ENCODE measurements around the gene TMC5. TPM values are rescaled to one million over a fixed set of nuclear protein-coding genes. Genes with fewer than 3 reads are reported as not detected.

Gene TMC5
- total and polyA plus RNA-seq, 7 donors: 0.36 to 56.0 (median 22.4) TPM; not detected in 2

DNA sequence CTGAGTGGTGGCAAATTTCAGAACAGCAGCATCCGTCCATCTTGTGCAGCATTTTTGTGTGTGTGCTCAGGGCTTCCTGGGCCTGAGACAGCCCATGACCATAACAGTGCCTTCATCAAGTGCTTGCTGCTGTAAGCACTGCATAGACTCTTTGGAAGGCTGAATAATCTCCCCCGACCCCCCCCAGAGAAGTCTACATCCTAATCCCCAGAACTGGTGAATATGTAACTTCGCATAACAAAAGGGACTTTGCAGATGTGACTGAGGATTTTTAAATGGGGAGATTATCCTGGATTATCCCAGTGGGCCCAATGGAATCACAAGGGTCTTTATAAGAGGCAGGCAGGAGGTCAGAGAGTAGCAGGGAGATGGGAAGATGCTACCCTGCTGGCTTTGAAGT is 50.6 kb downstream of the TMC5 start:
- 77 to 92% methylated on average over 3 of the region's 3 CpGs for WGBS, 2 donors
- no peaks in the 10 kb centered on the region for H3K9me3 ChIP-seq
- DNase-seq: no peak
- no peak overlapping the region for H3K4me3 ChIP-seq
- intact Hi-C loops (cut with DNase I): no loop called here
- H3K27me3 ChIP-seq: no peaks in the 10 kb centered on the region
- no peak overlapping the region for H3K27ac ChIP-seq
- no peaks in the 10 kb centered on the region for H3K36me3 ChIP-seq
- TF ChIP-seq, protein P1, sequence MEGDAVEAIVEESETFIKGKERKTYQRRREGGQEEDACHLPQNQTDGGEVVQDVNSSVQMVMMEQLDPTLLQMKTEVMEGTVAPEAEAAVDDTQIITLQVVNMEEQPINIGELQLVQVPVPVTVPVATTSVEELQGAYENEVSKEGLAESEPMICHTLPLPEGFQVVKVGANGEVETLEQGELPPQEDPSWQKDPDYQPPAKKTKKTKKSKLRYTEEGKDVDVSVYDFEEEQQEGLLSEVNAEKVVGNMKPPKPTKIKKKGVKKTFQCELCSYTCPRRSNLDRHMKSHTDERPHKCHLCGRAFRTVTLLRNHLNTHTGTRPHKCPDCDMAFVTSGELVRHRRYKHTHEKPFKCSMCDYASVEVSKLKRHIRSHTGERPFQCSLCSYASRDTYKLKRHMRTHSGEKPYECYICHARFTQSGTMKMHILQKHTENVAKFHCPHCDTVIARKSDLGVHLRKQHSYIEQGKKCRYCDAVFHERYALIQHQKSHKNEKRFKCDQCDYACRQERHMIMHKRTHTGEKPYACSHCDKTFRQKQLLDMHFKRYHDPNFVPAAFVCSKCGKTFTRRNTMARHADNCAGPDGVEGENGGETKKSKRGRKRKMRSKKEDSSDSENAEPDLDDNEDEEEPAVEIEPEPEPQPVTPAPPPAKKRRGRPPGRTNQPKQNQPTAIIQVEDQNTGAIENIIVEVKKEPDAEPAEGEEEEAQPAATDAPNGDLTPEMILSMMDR (IDR thresholded peaks at IDR 0.05): no peak
- TF ChIP-seq EP300 (IDR thresholded peaks at IDR 0.05): no peak
- TF ChIP-seq POLR2AphosphoS5 (IDR thresholded peaks at IDR 0.05): no peak
- no peak for TF ChIP-seq POLR2A (IDR thresholded peaks at IDR 0.05)
- H3K4me1 ChIP-seq: no peaks in the 10 kb centered on the region

DNA sequence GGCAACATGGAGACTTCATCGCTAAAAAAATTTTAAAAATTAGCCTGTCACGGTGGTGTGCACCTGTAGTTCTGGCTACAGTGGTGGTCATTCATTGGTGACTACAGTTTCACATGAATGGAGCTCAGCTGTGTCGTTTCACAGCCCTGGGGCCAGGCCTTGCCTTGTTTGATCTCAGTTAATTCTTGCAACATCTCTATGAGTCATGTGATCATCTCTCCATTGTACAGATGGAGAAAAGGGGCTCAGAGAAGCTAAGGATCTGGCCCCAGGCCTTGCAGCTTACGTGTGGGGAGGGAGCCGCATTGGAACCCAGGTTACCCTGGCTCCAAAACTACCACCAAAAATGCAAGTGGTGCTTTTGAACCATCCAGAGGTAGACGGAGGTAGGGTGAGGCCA is 54.8 kb downstream of the TMC5 start:
- Histone ChIP-seq H3K4me3 (no peak overlapping the region), H3K27me3 (no peaks in the 10 kb centered on the region), H3K9me3 (no peaks in the 10 kb centered on the region), H3K4me1 (no peaks in the 10 kb centered on the region), H3K36me3 (no peaks in the 10 kb centered on the region), H3K27ac (no peak overlapping the region)
- intact Hi-C loops (cut with DNase I): no loop called here
- TF ChIP-seq EP300 (IDR thresholded peaks at IDR 0.05): no peak
- no peak for TF ChIP-seq POLR2AphosphoS5 (IDR thresholded peaks at IDR 0.05)
- no peak for DNase-seq
- 85 to 91% methylated on average over 6 of the region's 6 CpGs for WGBS, 2 donors

DNA sequence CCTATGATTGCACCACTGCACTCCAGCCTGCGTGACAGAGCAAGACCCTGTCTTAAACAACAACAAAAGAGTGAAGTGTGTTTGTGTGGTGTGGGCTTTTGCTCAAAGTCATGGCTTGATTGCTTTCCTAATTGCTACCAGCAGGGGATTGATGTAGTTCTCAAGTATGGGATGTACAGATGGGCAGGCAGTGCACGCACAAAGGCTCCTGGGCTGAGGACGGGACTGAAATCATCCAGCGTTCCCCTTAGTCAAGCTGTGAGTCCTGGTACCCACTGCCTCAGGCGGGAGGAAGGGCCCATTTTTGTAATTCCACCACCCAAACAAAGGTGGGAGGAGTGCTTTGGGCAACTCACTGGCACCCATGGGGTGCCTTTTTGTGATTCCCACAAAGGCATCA is 56.9 kb downstream of the TMC5 start:
- intact Hi-C loops (cut with DNase I): no loop called here
- Histone ChIP-seq H3K4me1 (no peaks in the 10 kb centered on the region), H3K9me3 (no peaks in the 10 kb centered on the region), H3K27me3 (no peaks in the 10 kb centered on the region), H3K4me3 (no peak overlapping the region), H3K36me3 (no peaks in the 10 kb centered on the region), H3K27ac (no peak overlapping the region)
- WGBS, 2 donors: 82 to 93% methylated on average over 5 of the region's 5 CpGs
- TF ChIP-seq POLR2A (IDR thresholded peaks at IDR 0.05) (no peak), POLR2AphosphoS5 (IDR thresholded peaks at IDR 0.05) (no peak)
- TF ChIP-seq, protein P1 (IDR thresholded peaks at IDR 0.05): no peak
- no peak for DNase-seq

DNA sequence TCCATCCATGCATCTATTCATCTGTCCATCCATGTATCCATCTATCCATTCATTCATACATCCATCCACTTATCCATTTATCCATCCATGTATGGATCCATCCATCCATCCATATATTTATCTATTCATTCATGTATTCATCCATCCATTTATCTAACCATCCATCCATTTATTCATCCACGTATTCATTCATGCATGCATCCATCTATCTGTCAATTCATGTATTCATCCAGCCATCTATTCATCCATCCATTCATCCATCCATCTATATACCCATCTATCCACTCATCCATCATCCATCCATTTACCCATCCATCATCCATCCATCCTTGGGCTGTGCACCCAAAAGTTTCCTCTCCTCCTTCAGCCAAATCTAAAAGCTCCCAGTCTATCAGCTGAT is 60.8 kb downstream of the TMC5 start:
- no peak for TF ChIP-seq POLR2AphosphoS5 (IDR thresholded peaks at IDR 0.05)
- TF ChIP-seq EP300 (IDR thresholded peaks at IDR 0.05): no peak
- TF ChIP-seq, protein P1 (IDR thresholded peaks at IDR 0.05): no peak
- TF ChIP-seq POLR2A (IDR thresholded peaks at IDR 0.05): no peak
- Histone ChIP-seq H3K27me3 (no peaks in the 10 kb centered on the region), H3K36me3 (no peaks in the 10 kb centered on the region), H3K27ac (no peak overlapping the region), H3K9me3 (no peaks in the 10 kb centered on the region), H3K4me3 (no peak overlapping the region), H3K4me1 (no peaks in the 10 kb centered on the region)
- intact Hi-C loops (cut with DNase I): no loop called here
- no peak for DNase-seq
- WGBS, 2 donors: 43 to 97% methylated on average over 1 of the region's 1 CpG

DNA sequence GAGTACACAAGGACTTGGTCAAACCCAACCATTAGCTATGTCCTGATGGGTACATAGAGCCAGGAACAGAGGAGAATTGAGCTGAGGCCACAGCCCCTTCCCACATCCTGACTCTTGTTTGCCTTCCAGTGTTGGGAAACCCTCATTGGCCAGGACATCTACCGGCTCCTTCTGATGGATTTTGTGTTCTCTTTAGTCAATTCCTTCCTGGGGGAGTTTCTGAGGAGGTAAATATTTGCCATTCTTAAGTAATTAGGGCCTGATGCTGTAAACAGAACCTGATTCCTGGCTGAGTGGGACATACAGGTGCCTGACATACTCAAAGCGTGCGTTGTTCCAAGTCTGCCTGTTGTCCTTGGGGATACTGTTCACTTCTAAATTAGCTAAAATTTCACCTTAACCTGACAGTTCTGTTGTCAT is 61.6 kb downstream of the TMC5 start:
- Histone ChIP-seq H3K27ac (no peak overlapping the region), H3K9me3 (no peaks in the 10 kb centered on the region), H3K4me3 (no peak overlapping the region), H3K36me3 (no peaks in the 10 kb centered on the region), H3K4me1 (no peaks in the 10 kb centered on the region), H3K27me3 (no peaks in the 10 kb centered on the region)
- intact Hi-C loops (cut with DNase I): no loop called here
- 79 to 92% methylated on average over 3 of the region's 3 CpGs for WGBS, 2 donors
- no peak for DNase-seq
- no peak for TF ChIP-seq POLR2AphosphoS5 (IDR thresholded peaks at IDR 0.05)
- no peak for TF ChIP-seq POLR2A (IDR thresholded peaks at IDR 0.05)
- no peak for TF ChIP-seq EP300 (IDR thresholded peaks at IDR 0.05)
- TF ChIP-seq, protein P1 (IDR thresholded peaks at IDR 0.05): no peak

Data from sigmoid colon (tissue), 7 donors.